GM18498 (cell line): ENCODE results near the gene SLC12A4.
"Not testable (repeated sequence)": the region's sequence is repeated elsewhere in the genome, so short reads cannot be mapped to it uniquely, and the experiment has no call there.

Experiments used
- ATAC-seq: cut with Tn5 transposase; IDR thresholded peaks from one replicate; pipeline ENCODE4 v1.9.1; 2021; ENCODE audit warnings: mild to moderate bottlenecking, moderate library complexity; ENCODE audit not compliant: unreplicated experiment

The SLC12A4 gene

GRCh38 chr16:67942510-67943255, 25.8 kb downstream of the SLC12A4 start:
- no peak for ATAC-seq

GRCh38 chr16:67942200-67942509, 26.3 kb downstream of the SLC12A4 start:
- ATAC-seq = no peak

GRCh38 chr16:67941469-67942199, 26.8 kb downstream of the SLC12A4 start:
- ATAC-seq = no peak

GRCh38 chr16:67940446-67941089, 27.9 kb downstream of the SLC12A4 start:
- no peak for ATAC-seq

GRCh38 chr16:67939507-67940445, 28.7 kb downstream of the SLC12A4 start:
- no peak for ATAC-seq

GRCh38 chr16:67937713-67938112, 30.7 kb downstream of the SLC12A4 start:
- not testable (repeated sequence) for ATAC-seq

GRCh38 chr16:67936880-67937605, 31.4 kb downstream of the SLC12A4 start:
- ATAC-seq = peak; percentile 58

- ATAC-seq = peak; percentile 6
These were observed 32.1 kb downstream of the SLC12A4 start, which contains the start of gene PSMB10 for GRCh38 chr16:67936124-67936879. PSMB10 (minus strand) TSS chr16:67936850; CDS start chr16:67936749, 101 bp downstream.

- peak; percentile 90 for ATAC-seq
These were observed 32.9 kb downstream of the SLC12A4 start for GRCh38 chr16:67935402-67936123.

- ATAC-seq = no peak
These were observed 33.4 kb downstream of the SLC12A4 start for GRCh38 chr16:67935101-67935401.

GRCh38 chr16:67934306-67935100, 33.9 kb downstream of the SLC12A4 start:
- ATAC-seq = no peak

- ATAC-seq = no peak
These were observed 34.6 kb downstream of the SLC12A4 start for GRCh38 chr16:67933805-67934204.

- ATAC-seq = no peak
These were observed 36.0 kb downstream of the SLC12A4 start for GRCh38 chr16:67932462-67932840.

- ATAC-seq = no peak
These were observed 36.5 kb downstream of the SLC12A4 start, which contains the start of gene CTRL for GRCh38 chr16:67931712-67932461. CTRL (minus strand) TSS chr16:67931862; CDS start chr16:67931852, 10 bp downstream.

- ATAC-seq = no peak
These were observed 37.7 kb downstream of the SLC12A4 start for GRCh38 chr16:67930678-67931211.

GRCh38 chr16:67930191-67930590, 38.2 kb downstream of the SLC12A4 start:
- ATAC-seq = no peak
